ENCODE data around the gene SERPINB5.

Gene SERPINB5

DNA sequence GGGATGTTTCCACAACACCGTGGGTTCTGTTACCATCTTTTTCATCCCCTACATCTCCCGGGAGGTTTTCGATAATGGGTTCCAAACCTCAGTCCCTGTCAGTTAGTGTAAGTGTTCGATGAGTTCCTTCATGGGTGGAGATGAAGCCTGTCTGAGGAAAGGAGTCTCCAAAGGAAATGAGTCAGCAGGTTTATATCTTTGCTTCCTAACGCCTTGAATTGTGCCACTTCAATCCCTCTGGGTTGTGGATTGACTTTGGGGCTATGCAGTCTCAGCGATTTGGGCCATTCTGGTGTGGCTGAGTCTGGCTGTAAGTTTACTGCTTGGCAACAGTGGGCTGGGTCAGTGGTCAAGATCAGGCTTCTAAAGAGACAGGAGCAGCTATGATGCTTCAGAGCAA, 1.2 kb downstream of the SERPINB5 start:
- Histone ChIP-seq H3K36me3 (ENCODE audit: insufficient read depth, low read length) (no peaks in the 10 kb centered on the region), H3K79me2 (ENCODE audit: insufficient read depth, low read length) (no peaks in the 10 kb centered on the region), H3K4me1 (ENCODE audit: insufficient read depth, low read length) (no peaks in the 10 kb centered on the region), H3K4me3 (ENCODE audit: low read depth in 1 of 2, low read length in 2 of 2) (no peak overlapping the region), H2AFZ (ENCODE audit: low read depth, low read length) (no peak overlapping the region), H3K27ac (ENCODE audit: low read length) (no peak overlapping the region), H3K9ac (ENCODE audit: low read depth, low read length) (no peak overlapping the region), H3K9me3 (ENCODE audit: insufficient read depth, low read length, severe bottlenecking) (no peaks in the 10 kb centered on the region), H3K27me3 (ENCODE audit: insufficient read depth, low read length, poor library complexity) (peaks cover 21% of the 10 kb centered on the region), H3K4me2 (ENCODE audit: insufficient read depth, low read length) (no peak overlapping the region), H4K20me1 (ENCODE audit: insufficient read depth, low read length) (no peaks in the 10 kb centered on the region)
- ATAC-seq (ENCODE audit: insufficient read depth, low read depth) (no peak), DNase-seq (no peak)
- TF ChIP-seq CTCF (IDR thresholded peaks at IDR 0.05; ENCODE audit: borderline replicate concordance, extremely low read depth, low read length, poor library complexity, severe bottlenecking) (no peak), EZH2 (IDR thresholded peaks at IDR 0.05; ENCODE audit: borderline replicate concordance, low read depth, low read length, severe bottlenecking) (no peak)

DNA sequence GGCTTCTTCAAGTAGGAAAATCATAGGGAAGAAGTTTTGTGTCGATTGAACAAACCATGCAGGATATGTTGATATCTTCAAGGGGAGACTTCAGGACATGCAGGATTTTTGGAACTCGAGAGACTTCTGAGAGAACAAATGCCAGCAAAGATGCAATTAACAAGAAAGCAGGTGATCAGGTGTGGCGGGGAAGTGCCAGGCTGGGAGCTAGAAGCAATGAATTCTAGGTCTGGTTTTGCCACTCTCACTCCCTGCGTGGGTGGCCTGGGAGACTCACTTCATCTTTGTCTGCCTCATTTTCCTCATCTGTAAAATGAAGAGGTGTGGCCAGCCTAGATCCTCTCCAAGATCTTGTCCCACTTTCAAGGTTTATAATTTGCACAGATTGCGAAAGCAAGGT, 3.1 kb downstream of the SERPINB5 start:
- H3K4me3 ChIP-seq (ENCODE audit: low read depth in 1 of 2, low read length in 2 of 2) = no peak overlapping the region
- H2AFZ ChIP-seq (ENCODE audit: low read depth, low read length) = no peak overlapping the region
- H3K79me2 ChIP-seq (ENCODE audit: insufficient read depth, low read length) = no peaks in the 10 kb centered on the region
- no peak overlapping the region for H3K9ac ChIP-seq (ENCODE audit: low read depth, low read length)
- H4K20me1 ChIP-seq (ENCODE audit: insufficient read depth, low read length) = no peaks in the 10 kb centered on the region
- no peaks in the 10 kb centered on the region for H3K4me1 ChIP-seq (ENCODE audit: insufficient read depth, low read length)
- DNase-seq (no peak), ATAC-seq (ENCODE audit: insufficient read depth, low read depth) (no peak)
- no peaks in the 10 kb centered on the region for H3K9me3 ChIP-seq (ENCODE audit: insufficient read depth, low read length, severe bottlenecking)
- no peak for TF ChIP-seq CTCF (IDR thresholded peaks at IDR 0.05; ENCODE audit: borderline replicate concordance, extremely low read depth, low read length, poor library complexity, severe bottlenecking)
- TF ChIP-seq EZH2 (IDR thresholded peaks at IDR 0.05; ENCODE audit: borderline replicate concordance, low read depth, low read length, severe bottlenecking) = no peak
- no peak overlapping the region for H3K27ac ChIP-seq (ENCODE audit: low read length)
- peaks cover 28% of the 10 kb centered on the region for H3K27me3 ChIP-seq (ENCODE audit: insufficient read depth, low read length, poor library complexity)
- H3K36me3 ChIP-seq (ENCODE audit: insufficient read depth, low read length) = no peaks in the 10 kb centered on the region
- H3K4me2 ChIP-seq (ENCODE audit: insufficient read depth, low read length) = no peak overlapping the region

DNA sequence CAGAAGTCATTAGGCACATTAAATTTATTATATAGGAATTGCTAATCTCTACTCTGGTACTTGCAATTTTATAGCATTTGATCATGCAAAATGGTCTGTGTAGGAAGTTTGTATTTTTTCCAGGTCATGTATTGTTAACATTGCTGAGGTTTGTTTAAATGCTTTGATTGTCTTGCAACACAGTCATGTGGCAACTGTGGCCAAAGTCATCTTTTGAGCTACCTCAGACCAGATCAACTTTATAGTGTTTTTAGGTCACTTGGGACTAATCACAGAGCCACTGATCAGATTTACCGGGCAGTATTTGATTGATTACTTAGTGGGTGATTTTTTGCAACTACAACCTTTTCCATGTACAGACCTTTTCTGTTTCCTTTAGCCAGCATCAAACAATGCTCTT, 3.7 kb downstream of the SERPINB5 start:
- H3K27ac ChIP-seq (ENCODE audit: low read length) = no peak overlapping the region
- H2AFZ ChIP-seq (ENCODE audit: low read depth, low read length) = no peak overlapping the region
- no peak overlapping the region for H3K9ac ChIP-seq (ENCODE audit: low read depth, low read length)
- DNase-seq (no peak), ATAC-seq (ENCODE audit: insufficient read depth, low read depth) (no peak)
- no peaks in the 10 kb centered on the region for H3K4me1 ChIP-seq (ENCODE audit: insufficient read depth, low read length)
- no peaks in the 10 kb centered on the region for H3K79me2 ChIP-seq (ENCODE audit: insufficient read depth, low read length)
- peaks cover 28% of the 10 kb centered on the region for H3K27me3 ChIP-seq (ENCODE audit: insufficient read depth, low read length, poor library complexity)
- no peaks in the 10 kb centered on the region for H3K9me3 ChIP-seq (ENCODE audit: insufficient read depth, low read length, severe bottlenecking)
- TF ChIP-seq EZH2 (IDR thresholded peaks at IDR 0.05; ENCODE audit: borderline replicate concordance, low read depth, low read length, severe bottlenecking) (no peak), CTCF (IDR thresholded peaks at IDR 0.05; ENCODE audit: borderline replicate concordance, extremely low read depth, low read length, poor library complexity, severe bottlenecking) (no peak)
- no peak overlapping the region for H3K4me3 ChIP-seq (ENCODE audit: low read depth in 1 of 2, low read length in 2 of 2)
- H3K4me2 ChIP-seq (ENCODE audit: insufficient read depth, low read length) = no peak overlapping the region
- no peaks in the 10 kb centered on the region for H4K20me1 ChIP-seq (ENCODE audit: insufficient read depth, low read length)
- H3K36me3 ChIP-seq (ENCODE audit: insufficient read depth, low read length) = no peaks in the 10 kb centered on the region

- no peak for ATAC-seq (ENCODE audit: insufficient read depth, low read depth)
- Histone ChIP-seq H3K79me2 (ENCODE audit: insufficient read depth, low read length) (no peaks in the 10 kb centered on the region), H3K4me2 (ENCODE audit: insufficient read depth, low read length) (no peak overlapping the region), H3K27me3 (ENCODE audit: insufficient read depth, low read length, poor library complexity) (peaks cover 28% of the 10 kb centered on the region), H3K9ac (ENCODE audit: low read depth, low read length) (no peak overlapping the region), H3K4me3 (ENCODE audit: low read depth in 1 of 2, low read length in 2 of 2) (no peak overlapping the region), H4K20me1 (ENCODE audit: insufficient read depth, low read length) (no peaks in the 10 kb centered on the region), H3K27ac (ENCODE audit: low read length) (no peak overlapping the region), H2AFZ (ENCODE audit: low read depth, low read length) (no peak overlapping the region), H3K9me3 (ENCODE audit: insufficient read depth, low read length, severe bottlenecking) (no peaks in the 10 kb centered on the region), H3K36me3 (ENCODE audit: insufficient read depth, low read length) (no peaks in the 10 kb centered on the region), H3K4me1 (ENCODE audit: insufficient read depth, low read length) (no peaks in the 10 kb centered on the region)
- DNase-seq = no peak
- TF ChIP-seq EZH2 (IDR thresholded peaks at IDR 0.05; ENCODE audit: borderline replicate concordance, low read depth, low read length, severe bottlenecking) (no peak), CTCF (IDR thresholded peaks at IDR 0.05; ENCODE audit: borderline replicate concordance, extremely low read depth, low read length, poor library complexity, severe bottlenecking) (no peak)
These were observed 4.2 kb downstream of the SERPINB5 start for GRCh38 chr18:63480915-63481314.
